GM18511 (cell line): ENCODE results near the gene REN.

Experiments
- ATAC-seq: cut with Tn5 transposase; IDR thresholded peaks from one replicate; pipeline ENCODE4 v1.9.1; 2021; ENCODE audit warnings: mild to moderate bottlenecking, moderate library complexity; ENCODE audit not compliant: unreplicated experiment

REN gene

GRCh38 chr1:204166219-204166618 lies at the start of gene REN:
Gene REN (minus strand): TSS chr1:204166337. CDS start chr1:204166293, 44 bp downstream.
- no peak for ATAC-seq

GRCh38 chr1:204213668-204214662 lies 47.8 kb upstream of the REN start, which contains the start of gene GOLT1A:
Gene GOLT1A (minus strand): TSS chr1:204213988. CDS start chr1:204213906, 82 bp downstream.
- peak; percentile 90 for ATAC-seq

- no peak for ATAC-seq
Observed at GRCh38 chr1:204212715-204213114, 46.6 kb upstream of the REN start.

- no peak for ATAC-seq
Observed at GRCh38 chr1:204211046-204211445, 44.9 kb upstream of the REN start.

- ATAC-seq = peak; percentile 67
Observed at GRCh38 chr1:204207136-204207616, 41.0 kb upstream of the REN start.

GRCh38 chr1:204206121-204206520 lies 40.0 kb upstream of the REN start:
- no peak for ATAC-seq

GRCh38 chr1:204205486-204205885 lies 39.3 kb upstream of the REN start:
- ATAC-seq = no peak

- no peak for ATAC-seq
Observed at GRCh38 chr1:204204944-204205343, 38.8 kb upstream of the REN start.

GRCh38 chr1:204203206-204203767 lies 37.1 kb upstream of the REN start:
- ATAC-seq = no peak

GRCh38 chr1:204202481-204202880 lies 36.3 kb upstream of the REN start:
- no peak for ATAC-seq

- ATAC-seq = no peak
Observed at GRCh38 chr1:204201348-204202040, 35.4 kb upstream of the REN start.

- ATAC-seq = no peak
Observed at GRCh38 chr1:204199579-204199978, 33.4 kb upstream of the REN start.

GRCh38 chr1:204198348-204199340 lies 32.5 kb upstream of the REN start:
- no peak for ATAC-seq

GRCh38 chr1:204197068-204197467 lies 30.9 kb upstream of the REN start:
- ATAC-seq = no peak

GRCh38 chr1:204196068-204196795 lies 30.1 kb upstream of the REN start, which contains the start of gene KISS1:
Gene KISS1 (minus strand): TSS chr1:204196491. CDS start chr1:204192876, 3,615 bp downstream.
- no peak for ATAC-seq

GRCh38 chr1:204194771-204195170 lies 28.6 kb upstream of the REN start:
- no peak for ATAC-seq

GRCh38 chr1:204194080-204194479 lies 27.9 kb upstream of the REN start:
- no peak for ATAC-seq

GRCh38 chr1:204192589-204193352 lies 26.6 kb upstream of the REN start:
- ATAC-seq = no peak

GRCh38 chr1:204192046-204192445 lies 25.9 kb upstream of the REN start:
- no peak for ATAC-seq
